ENCODE measurements around the gene EFHD1.
"Not testable (repeated sequence)": the region's sequence is repeated elsewhere in the genome, so short reads cannot be mapped to it uniquely, and the experiment has no call there.

EFHD1 gene

GRCh38 chr2:232696609-232697058 lies 63.2 kb downstream of the EFHD1 start:
- DNase-seq (ENCODE audit: low read depth) = no peak

GRCh38 chr2:232697059-232697806 lies 63.8 kb downstream of the EFHD1 start, which contains the start of gene GIGYF2:
TSS of gene GIGYF2 (plus strand) at chr2:232697331. CDS start at chr2:232735198, 37,867 bp downstream.
- DNase-seq (ENCODE audit: low read depth) = peak; percentile 92

DNA sequence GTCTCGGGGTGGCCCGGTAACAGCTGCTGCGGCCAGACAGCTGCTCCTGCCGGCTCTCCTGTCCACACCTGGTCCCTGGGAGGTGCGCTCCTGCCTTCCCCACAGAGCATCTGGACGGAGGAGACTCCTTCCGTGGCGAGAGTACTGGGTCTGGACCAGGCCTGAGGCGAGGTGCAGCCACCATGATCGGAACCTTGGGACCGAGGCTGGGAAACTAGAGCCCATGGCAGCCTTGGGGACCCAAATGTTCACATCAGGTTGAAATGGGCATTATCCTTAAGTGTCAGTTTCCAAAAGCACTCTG lies 64.4 kb downstream of the EFHD1 start:
- peak; percentile 9 for DNase-seq (ENCODE audit: low read depth)

GRCh38 chr2:232698556-232699091 lies 65.2 kb downstream of the EFHD1 start:
- DNase-seq (ENCODE audit: low read depth) = no peak

GRCh38 chr2:232699110-232699509 lies 65.7 kb downstream of the EFHD1 start:
- no peak for DNase-seq (ENCODE audit: low read depth)

DNA sequence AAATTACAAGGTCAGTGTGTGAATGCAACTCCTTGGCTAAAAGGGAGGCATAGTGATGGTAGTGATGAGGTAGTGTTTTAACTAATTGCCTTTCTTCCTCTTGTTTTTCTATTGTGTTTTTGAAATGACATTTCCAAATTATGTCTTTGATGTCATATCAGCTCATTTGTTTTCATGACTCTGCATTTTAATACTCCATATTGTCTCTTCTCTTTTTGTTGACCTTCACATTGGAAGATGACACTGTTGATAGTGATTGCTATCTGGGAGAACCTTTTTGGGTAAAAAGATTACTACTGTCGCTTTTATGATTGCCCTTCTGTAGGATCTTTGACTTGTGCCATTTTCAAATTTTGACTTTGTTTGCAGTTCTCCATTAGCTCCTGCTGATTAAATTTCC lies 66.8 kb downstream of the EFHD1 start:
- no peak for DNase-seq (ENCODE audit: low read depth)

GRCh38 chr2:232707076-232707475 lies 73.7 kb downstream of the EFHD1 start:
- no peak for DNase-seq (ENCODE audit: low read depth)

- no peak for DNase-seq (ENCODE audit: low read depth)
Measured at GRCh38 chr2:232713505-232713904, 80.1 kb downstream of the EFHD1 start.

GRCh38 chr2:232714969-232715368 lies 81.6 kb downstream of the EFHD1 start:
- peak; percentile 36 for DNase-seq (ENCODE audit: low read depth)

DNA sequence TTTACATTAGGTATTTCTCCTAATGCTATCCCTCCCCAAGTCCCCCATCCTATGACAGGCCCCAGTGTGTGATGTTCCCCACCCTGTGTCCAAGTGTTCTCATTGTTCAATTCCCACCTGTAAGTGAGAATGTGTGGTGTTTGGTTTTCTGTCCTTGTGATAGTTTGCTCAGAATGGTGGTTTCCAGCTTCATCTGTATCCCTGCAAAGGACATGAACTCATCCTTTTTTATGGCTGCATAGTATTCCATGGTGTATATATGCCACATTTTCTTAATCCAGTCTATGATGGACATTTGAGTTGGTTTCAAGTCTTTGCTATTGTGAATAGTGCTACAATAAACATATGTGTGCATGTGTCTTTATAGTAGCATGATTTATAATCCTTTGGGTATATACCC lies 86.7 kb downstream of the EFHD1 start:
- DNase-seq (ENCODE audit: low read depth) = not testable (repeated sequence)

DNA sequence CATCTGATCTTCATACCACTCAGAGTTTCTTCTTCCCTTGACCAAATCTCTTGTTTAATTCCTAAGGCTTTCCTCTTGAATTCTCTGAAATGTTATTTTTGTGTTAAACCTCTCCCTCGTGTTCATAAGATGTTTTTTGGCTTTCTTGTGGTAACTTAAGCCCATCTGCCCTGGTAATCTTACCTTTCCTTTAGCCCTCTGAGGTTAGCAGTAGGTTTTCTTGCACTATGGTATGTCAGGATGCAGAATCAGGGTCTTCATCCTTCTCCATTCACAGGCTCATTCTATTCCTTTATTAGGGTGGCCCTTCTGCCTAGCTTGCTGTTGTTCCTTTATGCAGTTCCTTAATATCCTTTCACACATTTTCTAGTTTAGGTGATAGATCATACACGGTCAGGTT lies 87.9 kb downstream of the EFHD1 start:
- DNase-seq (ENCODE audit: low read depth) = no peak

GRCh38 chr2:232721882-232722281 lies 88.5 kb downstream of the EFHD1 start:
- DNase-seq (ENCODE audit: low read depth) = no peak

GRCh38 chr2:232723027-232723426 lies 89.6 kb downstream of the EFHD1 start:
- no peak for DNase-seq (ENCODE audit: low read depth)

DNA sequence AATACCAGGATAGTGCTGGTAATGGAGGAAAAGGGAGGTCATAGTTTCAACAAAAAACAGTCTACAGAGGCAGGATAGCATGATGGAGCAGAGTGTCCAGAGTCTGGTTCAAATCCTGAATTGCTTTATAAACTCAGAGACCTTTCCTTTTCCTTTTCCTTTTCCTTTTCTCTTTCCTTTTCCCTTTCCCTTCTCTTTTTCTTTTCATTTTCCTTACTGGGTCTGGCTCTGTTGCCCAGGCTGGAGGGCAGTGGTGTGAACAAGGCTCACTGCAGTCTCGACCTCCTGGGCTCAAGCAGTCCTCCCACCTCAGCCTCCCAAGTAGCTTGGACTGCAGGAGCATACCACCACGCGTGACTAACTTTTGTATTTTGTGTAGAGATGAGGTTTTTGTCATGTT lies 95.4 kb downstream of the EFHD1 start:
- no peak for DNase-seq (ENCODE audit: low read depth)

GRCh38 chr2:232731470-232731869 lies 98.1 kb downstream of the EFHD1 start:
- peak; percentile 37 for DNase-seq (ENCODE audit: low read depth)
